ENCODE data around the gene COP1.

COP1 gene

GRCh38 chr1:175911138-175911537, 295.9 kb downstream of the COP1 start:
- ChIA-PET CTCF (no interaction called here), POLR2A (ENCODE audit: low non-redundant PET) (no interaction called here)
- H3K27ac ChIP-seq, result no peak overlapping the region
- DNase-seq (ENCODE audit: low spot score), result no peak
- no peak for TF ChIP-seq CTCF (conservative IDR thresholded peaks at IDR 0.05; ENCODE audit: low read depth)

- no peak for TF ChIP-seq CTCF (conservative IDR thresholded peaks at IDR 0.05; ENCODE audit: low read depth)
- no peak for DNase-seq (ENCODE audit: low spot score)
- ChIA-PET CTCF (no interaction called here), POLR2A (ENCODE audit: low non-redundant PET) (no interaction called here)
- H3K27ac ChIP-seq, result no peak overlapping the region
Observed at GRCh38 chr1:175906370-175906769, 300.7 kb downstream of the COP1 start.

GRCh38 chr1:175904808-175905207, 302.3 kb downstream of the COP1 start:
- ChIA-PET POLR2A (ENCODE audit: low non-redundant PET) (no interaction called here), CTCF (no interaction called here)
- no peak overlapping the region for H3K27ac ChIP-seq
- no peak for DNase-seq (ENCODE audit: low spot score)
- no peak for TF ChIP-seq CTCF (conservative IDR thresholded peaks at IDR 0.05; ENCODE audit: low read depth)

GRCh38 chr1:175902281-175902680, 304.8 kb downstream of the COP1 start:
- no peak for DNase-seq (ENCODE audit: low spot score)
- no peak overlapping the region for H3K27ac ChIP-seq
- ChIA-PET CTCF (no interaction called here), POLR2A (ENCODE audit: low non-redundant PET) (no interaction called here)
- no peak for TF ChIP-seq CTCF (conservative IDR thresholded peaks at IDR 0.05; ENCODE audit: low read depth)

- POLR2A ChIA-PET (ENCODE audit: low non-redundant PET), result no interaction called here
- CTCF ChIA-PET, result interaction anchor here (0.8 kb wide), 1 partner anchor 13 kb away, joined by 3 read pairs; no protein-coding TSS in a partner anchor
- TF ChIP-seq CTCF (conservative IDR thresholded peaks at IDR 0.05; ENCODE audit: low read depth), result no peak
- H3K27ac ChIP-seq, result no peak overlapping the region
- no peak for DNase-seq (ENCODE audit: low spot score)
Observed at GRCh38 chr1:175901076-175901836, 305.8 kb downstream of the COP1 start.

GRCh38 chr1:175900171-175900570, 306.9 kb downstream of the COP1 start:
- no peak for TF ChIP-seq CTCF (conservative IDR thresholded peaks at IDR 0.05; ENCODE audit: low read depth)
- no peak overlapping the region for H3K27ac ChIP-seq
- CTCF ChIA-PET, result no interaction called here
- DNase-seq (ENCODE audit: low spot score), result no peak
- POLR2A ChIA-PET (ENCODE audit: low non-redundant PET), result no interaction called here

Data from RWPE1 (cell line).